Astrocyte of the spinal cord (primary cell): Measurements from ENCODE around the gene ADCY1.

Experiments used
- DNase-seq: peaks from one replicate; pipeline ENCODE4 v3.0.0; 2011; ENCODE audit warnings: low read depth, low spot score
- H3K4me3 ChIP-seq: 2 replicates; pipeline ENCODE4 v1.5.1; 2011; ENCODE audit warnings: low read depth, mild to moderate bottlenecking, low read length, moderate library complexity
- in situ Hi-C: cut with HindIII; loops from 2 replicates; pipeline ENCODE4 v1.10.0; 2017; ENCODE audit warnings: low sequenced_read_pairs
- TF ChIP-seq, protein P1 (sequence below): IDR thresholded peaks from 2 replicates; pipeline ENCODE4 v1.5.1; 2012; ENCODE audit warnings: low read depth, mild to moderate bottlenecking, low read length, inconsistent platforms

ADCY1 gene

DNA sequence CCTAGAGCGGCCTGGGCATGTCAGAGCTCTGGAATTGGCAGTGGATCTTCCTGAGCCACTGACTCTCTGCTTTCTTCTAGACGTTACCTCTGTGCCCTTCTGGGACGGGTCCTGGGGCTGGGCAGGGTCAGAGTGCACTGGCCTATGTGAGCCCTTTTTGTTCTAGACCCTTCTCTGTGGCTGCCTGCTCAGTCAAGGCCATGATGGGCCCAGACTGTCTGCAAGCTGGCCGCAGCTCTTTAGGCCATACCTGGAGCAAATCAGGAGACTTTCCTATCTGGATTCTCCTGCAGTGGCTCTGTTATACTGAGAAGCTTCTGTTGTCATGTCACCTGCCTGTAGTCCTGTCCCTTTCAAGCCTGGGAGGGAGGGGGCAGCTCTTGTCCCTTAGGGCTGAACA, 70.1 kb downstream of the ADCY1 start:
- no peak for DNase-seq
- no peak overlapping the region for H3K4me3 ChIP-seq
- in situ Hi-C loops, result no loop called here
- TF ChIP-seq, protein P1, sequence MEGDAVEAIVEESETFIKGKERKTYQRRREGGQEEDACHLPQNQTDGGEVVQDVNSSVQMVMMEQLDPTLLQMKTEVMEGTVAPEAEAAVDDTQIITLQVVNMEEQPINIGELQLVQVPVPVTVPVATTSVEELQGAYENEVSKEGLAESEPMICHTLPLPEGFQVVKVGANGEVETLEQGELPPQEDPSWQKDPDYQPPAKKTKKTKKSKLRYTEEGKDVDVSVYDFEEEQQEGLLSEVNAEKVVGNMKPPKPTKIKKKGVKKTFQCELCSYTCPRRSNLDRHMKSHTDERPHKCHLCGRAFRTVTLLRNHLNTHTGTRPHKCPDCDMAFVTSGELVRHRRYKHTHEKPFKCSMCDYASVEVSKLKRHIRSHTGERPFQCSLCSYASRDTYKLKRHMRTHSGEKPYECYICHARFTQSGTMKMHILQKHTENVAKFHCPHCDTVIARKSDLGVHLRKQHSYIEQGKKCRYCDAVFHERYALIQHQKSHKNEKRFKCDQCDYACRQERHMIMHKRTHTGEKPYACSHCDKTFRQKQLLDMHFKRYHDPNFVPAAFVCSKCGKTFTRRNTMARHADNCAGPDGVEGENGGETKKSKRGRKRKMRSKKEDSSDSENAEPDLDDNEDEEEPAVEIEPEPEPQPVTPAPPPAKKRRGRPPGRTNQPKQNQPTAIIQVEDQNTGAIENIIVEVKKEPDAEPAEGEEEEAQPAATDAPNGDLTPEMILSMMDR, result no peak

DNA sequence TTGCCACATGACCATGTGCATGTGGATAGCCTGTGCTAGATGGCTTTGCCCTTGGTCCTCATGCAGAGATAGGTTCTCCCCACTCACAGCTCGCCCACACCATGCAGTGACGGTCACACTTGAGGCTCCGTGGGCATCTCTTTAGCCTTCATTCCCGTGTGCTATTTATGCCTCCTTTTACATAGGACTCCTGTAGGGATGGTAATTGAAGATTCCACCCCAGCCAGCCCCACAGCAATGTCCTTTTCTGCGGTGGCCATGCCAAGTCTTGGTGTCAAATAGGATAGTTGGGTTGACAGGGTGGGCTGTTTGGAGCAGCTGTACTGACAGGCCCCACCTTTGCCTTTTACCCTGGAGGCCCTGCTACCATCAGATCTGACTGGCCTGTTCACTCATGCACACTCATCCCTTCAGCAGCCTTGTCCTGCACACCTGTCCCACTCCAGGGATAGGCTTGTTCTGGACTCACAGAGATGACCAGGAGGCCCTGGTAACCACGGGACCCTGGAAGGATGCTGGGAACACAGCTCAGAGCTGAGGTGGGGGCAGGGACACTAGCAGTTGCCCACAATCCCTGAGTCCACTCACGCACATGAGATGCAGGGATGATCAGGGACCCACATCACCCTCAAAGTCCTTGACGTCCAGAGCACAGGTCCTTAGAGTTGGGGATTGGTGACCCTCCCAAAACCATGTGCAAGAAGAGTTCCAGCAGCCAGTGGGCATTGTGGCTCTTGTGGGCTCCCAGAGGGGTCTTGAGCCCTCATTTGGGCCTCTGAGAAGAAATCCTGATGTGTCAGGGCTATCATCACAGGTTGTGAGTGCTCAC, 71.2 kb downstream of the ADCY1 start:
- TF ChIP-seq, protein P1, result no peak
- no peak for DNase-seq
- in situ Hi-C loops, result no loop called here
- H3K4me3 ChIP-seq, result no peak overlapping the region

DNA sequence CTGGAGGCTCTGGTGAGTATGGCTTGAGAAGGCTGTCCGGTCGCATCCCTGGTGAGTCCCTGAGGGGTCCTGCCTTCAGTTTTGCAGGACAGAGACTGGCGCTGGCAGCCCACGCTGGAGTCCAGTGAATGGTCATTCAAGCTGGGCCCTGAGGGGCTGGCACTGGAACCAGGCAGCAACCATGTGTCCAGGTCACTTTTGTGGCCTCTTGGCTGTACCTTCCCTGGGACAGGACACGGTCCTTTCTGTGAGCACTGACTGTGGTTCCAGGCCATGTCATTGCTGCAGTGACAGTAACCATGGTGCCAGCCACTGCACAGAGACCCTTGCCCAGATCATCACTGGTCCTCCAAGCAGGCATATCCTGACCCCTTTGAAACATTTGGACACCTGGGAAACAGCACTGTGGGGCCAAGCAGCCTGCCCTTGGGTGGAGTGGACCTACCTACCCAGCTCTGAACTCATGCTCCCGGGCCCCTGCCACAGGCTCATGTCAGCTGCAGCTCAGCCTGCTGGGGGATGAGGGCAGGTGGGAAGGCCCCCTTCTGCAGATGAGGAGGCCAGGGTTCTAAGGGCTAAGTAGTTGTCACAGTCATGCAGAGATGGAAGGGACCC, 72.1 kb downstream of the ADCY1 start:
- no peak for DNase-seq
- H3K4me3 ChIP-seq, result no peak overlapping the region
- TF ChIP-seq, protein P1, result no peak
- in situ Hi-C loops, result no loop called here

DNA sequence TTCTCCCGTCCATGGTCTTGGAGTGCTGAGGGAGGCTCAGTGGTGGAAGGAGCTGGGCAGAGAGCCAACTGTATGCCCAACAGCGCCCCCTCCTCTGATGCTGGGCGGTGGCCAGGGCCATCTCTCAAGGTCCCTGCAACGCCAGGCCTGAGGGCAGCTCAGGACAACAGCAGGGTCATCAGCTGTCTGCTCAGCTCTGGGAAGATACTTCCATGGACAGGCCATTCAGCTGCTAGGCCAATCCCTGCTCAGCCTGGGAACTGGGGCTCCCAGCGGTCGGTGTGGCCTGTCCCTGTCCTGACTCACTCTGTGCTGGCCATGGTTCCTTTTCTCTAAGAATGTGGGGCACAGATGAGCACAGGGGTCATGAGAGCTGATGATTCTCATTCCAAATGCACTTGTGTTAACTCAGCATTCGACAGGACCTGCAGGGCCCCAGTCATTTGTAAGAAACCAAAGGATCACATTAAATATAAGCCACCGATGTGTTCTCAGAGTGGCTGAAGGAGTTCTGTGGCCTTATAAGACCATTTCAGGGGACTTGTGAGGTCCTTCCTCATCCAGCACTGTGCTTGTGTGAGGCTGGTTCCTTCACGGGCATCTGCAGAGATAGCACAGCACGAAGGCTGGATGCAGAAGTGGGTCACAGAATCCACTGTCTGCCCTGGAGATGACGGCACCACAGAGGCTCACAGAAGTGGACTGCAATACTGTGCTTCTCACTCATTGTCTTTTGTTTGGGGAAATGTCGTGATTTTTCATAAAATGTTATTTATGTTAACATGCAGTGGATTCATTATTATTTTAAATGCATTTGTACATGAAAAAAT, 73.0 kb downstream of the ADCY1 start:
- TF ChIP-seq, protein P1, result no peak
- in situ Hi-C loops, result no loop called here

DNA sequence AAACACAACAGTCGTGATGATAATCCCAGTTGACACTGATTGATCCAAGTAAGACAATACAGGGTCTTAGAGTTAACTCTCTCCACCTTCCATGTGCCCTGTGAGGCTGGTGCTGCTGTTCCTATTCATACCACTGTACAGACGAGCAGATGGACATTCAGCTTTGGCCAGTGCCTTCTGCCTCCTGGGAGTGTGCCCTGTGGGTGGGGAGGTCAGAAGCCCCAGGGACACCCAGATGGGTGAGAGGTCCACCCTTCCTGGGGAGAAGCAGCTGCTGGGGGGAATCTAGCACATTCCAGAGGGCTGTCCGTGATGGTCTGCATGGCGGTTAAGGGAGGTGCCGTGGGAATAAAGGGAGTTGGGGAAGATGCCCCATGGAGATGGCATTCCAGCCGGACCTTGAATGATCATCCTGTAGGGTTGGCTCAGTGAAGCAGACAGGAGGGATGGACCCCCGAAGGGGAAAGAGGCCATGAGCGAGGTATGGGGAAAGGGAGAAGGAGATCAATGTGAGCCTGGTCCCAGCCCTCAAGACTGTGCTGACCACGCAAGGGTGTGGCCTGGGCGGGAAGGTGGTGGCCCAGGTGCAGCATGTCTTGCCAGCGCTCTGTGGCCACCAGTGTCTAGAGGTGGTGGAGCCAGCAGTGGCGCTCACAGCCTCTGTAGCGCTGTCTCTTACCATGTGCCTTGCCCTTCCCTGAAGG, 74.0 kb downstream of the ADCY1 start:
- TF ChIP-seq, protein P1, result no peak
- H3K4me3 ChIP-seq, result no peak overlapping the region
- DNase-seq, result no peak
- in situ Hi-C loops, result no loop called here

More for the DNA sequence above, 73.0 kb downstream of the ADCY1 start:
- no peak for DNase-seq
- H3K4me3 ChIP-seq, result no peak overlapping the region

DNA sequence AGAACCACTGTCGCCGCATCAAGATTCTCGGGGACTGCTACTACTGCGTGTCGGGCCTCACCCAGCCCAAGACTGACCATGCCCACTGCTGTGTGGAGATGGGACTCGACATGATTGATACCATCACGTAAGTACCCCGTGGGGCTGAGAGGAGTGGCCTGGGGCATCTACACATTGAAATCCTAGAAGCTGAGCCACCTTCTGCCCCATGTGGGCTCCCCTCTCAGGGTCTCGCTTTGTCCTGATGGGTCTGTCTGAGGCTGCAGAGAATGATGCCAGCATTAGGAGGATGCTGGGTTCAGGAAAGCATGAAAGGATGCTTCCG, 74.5 kb downstream of the ADCY1 start:
- in situ Hi-C loops, result no loop called here
- no peak for DNase-seq
- TF ChIP-seq, protein P1, result no peak
- no peak overlapping the region for H3K4me3 ChIP-seq
